ENCODE results near the gene PRAME. TPM values are rescaled to one million over a fixed set of nuclear protein-coding genes. Genes with fewer than 3 reads are reported as not detected.

The PRAME gene
- polyA plus RNA-seq, 1 donor = not detected

- Histone ChIP-seq H3K4me3 (ENCODE audit: low read length) (no peak overlapping the region), H3K9me3 (ENCODE audit: control insufficient read depth, low read depth, low read length) (no peaks in the 10 kb centered on the region), H3K27me3 (ENCODE audit: control insufficient read depth, insufficient read depth, low read length) (no peaks in the 10 kb centered on the region), H3K36me3 (ENCODE audit: control insufficient read depth, insufficient read depth, low read length) (no peaks in the 10 kb centered on the region), H3K27ac (ENCODE audit: low read length) (no peak overlapping the region), H3K4me1 (ENCODE audit: control insufficient read depth, insufficient read depth, low read length) (no peaks in the 10 kb centered on the region)
- no peak for DNase-seq
- no CpG with 5 or more reads among the region's 25 CpGs for WGBS (ENCODE audit: insufficient coverage, low lambda C conversion rate)
Observed at GRCh38 chr22:22558071-22558971, 744 bp downstream of the PRAME start.

- no peak overlapping the region for H3K27ac ChIP-seq (ENCODE audit: low read length)
- H3K27me3 ChIP-seq (ENCODE audit: control insufficient read depth, insufficient read depth, low read length) = no peaks in the 10 kb centered on the region
- H3K36me3 ChIP-seq (ENCODE audit: control insufficient read depth, insufficient read depth, low read length) = no peaks in the 10 kb centered on the region
- H3K4me3 ChIP-seq (ENCODE audit: low read length) = no peak overlapping the region
- no peaks in the 10 kb centered on the region for H3K9me3 ChIP-seq (ENCODE audit: control insufficient read depth, low read depth, low read length)
- no peak for DNase-seq
- no peaks in the 10 kb centered on the region for H3K4me1 ChIP-seq (ENCODE audit: control insufficient read depth, insufficient read depth, low read length)
- WGBS (ENCODE audit: insufficient coverage, low lambda C conversion rate) = no CpG with 5 or more reads among the region's 38 CpGs
Observed at GRCh38 chr22:22556995-22557925, 1.8 kb downstream of the PRAME start.

- Histone ChIP-seq H3K27me3 (ENCODE audit: control insufficient read depth, insufficient read depth, low read length) (no peaks in the 10 kb centered on the region), H3K36me3 (ENCODE audit: control insufficient read depth, insufficient read depth, low read length) (no peaks in the 10 kb centered on the region), H3K4me1 (ENCODE audit: control insufficient read depth, insufficient read depth, low read length) (no peaks in the 10 kb centered on the region), H3K9me3 (ENCODE audit: control insufficient read depth, low read depth, low read length) (no peaks in the 10 kb centered on the region), H3K27ac (ENCODE audit: low read length) (no peak overlapping the region), H3K4me3 (ENCODE audit: low read length) (no peak overlapping the region)
- 100% methylated on average over 2 of the region's 14 CpGs for WGBS (ENCODE audit: insufficient coverage, low lambda C conversion rate)
- no peak for DNase-seq
Observed at GRCh38 chr22:22556578-22556977, 2.5 kb downstream of the PRAME start.

GRCh38 chr22:22555596-22555995, 3.5 kb downstream of the PRAME start:
- no peaks in the 10 kb centered on the region for H3K36me3 ChIP-seq (ENCODE audit: control insufficient read depth, insufficient read depth, low read length)
- H3K9me3 ChIP-seq (ENCODE audit: control insufficient read depth, low read depth, low read length) = no peaks in the 10 kb centered on the region
- no peak for DNase-seq
- no CpG with 5 or more reads among the region's 9 CpGs for WGBS (ENCODE audit: insufficient coverage, low lambda C conversion rate)
- H3K4me1 ChIP-seq (ENCODE audit: control insufficient read depth, insufficient read depth, low read length) = no peaks in the 10 kb centered on the region
- H3K27ac ChIP-seq (ENCODE audit: low read length) = no peak overlapping the region
- H3K27me3 ChIP-seq (ENCODE audit: control insufficient read depth, insufficient read depth, low read length) = no peaks in the 10 kb centered on the region
- no peak overlapping the region for H3K4me3 ChIP-seq (ENCODE audit: low read length)

- no CpG with 5 or more reads among the region's 4 CpGs for WGBS (ENCODE audit: insufficient coverage, low lambda C conversion rate)
- Histone ChIP-seq H3K9me3 (ENCODE audit: control insufficient read depth, low read depth, low read length) (no peaks in the 10 kb centered on the region), H3K4me3 (ENCODE audit: low read length) (no peak overlapping the region), H3K27ac (ENCODE audit: low read length) (no peak overlapping the region), H3K4me1 (ENCODE audit: control insufficient read depth, insufficient read depth, low read length) (no peaks in the 10 kb centered on the region), H3K27me3 (ENCODE audit: control insufficient read depth, insufficient read depth, low read length) (no peaks in the 10 kb centered on the region), H3K36me3 (ENCODE audit: control insufficient read depth, insufficient read depth, low read length) (no peaks in the 10 kb centered on the region)
- DNase-seq = no peak
Observed at GRCh38 chr22:22554587-22555284, 4.3 kb downstream of the PRAME start.

GRCh38 chr22:22553735-22554586, 5.1 kb downstream of the PRAME start:
- Histone ChIP-seq H3K4me3 (ENCODE audit: low read length) (no peak overlapping the region), H3K27me3 (ENCODE audit: control insufficient read depth, insufficient read depth, low read length) (peaks cover under 1% of the 10 kb centered on the region), H3K27ac (ENCODE audit: low read length) (no peak overlapping the region), H3K9me3 (ENCODE audit: control insufficient read depth, low read depth, low read length) (no peaks in the 10 kb centered on the region), H3K36me3 (ENCODE audit: control insufficient read depth, insufficient read depth, low read length) (no peaks in the 10 kb centered on the region), H3K4me1 (ENCODE audit: control insufficient read depth, insufficient read depth, low read length) (no peaks in the 10 kb centered on the region)
- WGBS (ENCODE audit: insufficient coverage, low lambda C conversion rate) = 40% methylated on average over 1 of the region's 8 CpGs
- DNase-seq = no peak

- peaks cover 8% of the 10 kb centered on the region for H3K27me3 ChIP-seq (ENCODE audit: control insufficient read depth, insufficient read depth, low read length)
- H3K27ac ChIP-seq (ENCODE audit: low read length) = no peak overlapping the region
- no peaks in the 10 kb centered on the region for H3K9me3 ChIP-seq (ENCODE audit: control insufficient read depth, low read depth, low read length)
- H3K4me1 ChIP-seq (ENCODE audit: control insufficient read depth, insufficient read depth, low read length) = no peaks in the 10 kb centered on the region
- H3K4me3 ChIP-seq (ENCODE audit: low read length) = no peak overlapping the region
- H3K36me3 ChIP-seq (ENCODE audit: control insufficient read depth, insufficient read depth, low read length) = no peaks in the 10 kb centered on the region
- no peak for DNase-seq
- 80% methylated on average over 1 of the region's 1 CpG for WGBS (ENCODE audit: insufficient coverage, low lambda C conversion rate)
Observed at GRCh38 chr22:22553141-22553540, 5.9 kb downstream of the PRAME start.

GRCh38 chr22:22552630-22553029, 6.4 kb downstream of the PRAME start:
- Histone ChIP-seq H3K27ac (ENCODE audit: low read length) (no peak overlapping the region), H3K4me3 (ENCODE audit: low read length) (no peak overlapping the region), H3K36me3 (ENCODE audit: control insufficient read depth, insufficient read depth, low read length) (no peaks in the 10 kb centered on the region), H3K9me3 (ENCODE audit: control insufficient read depth, low read depth, low read length) (no peaks in the 10 kb centered on the region), H3K4me1 (ENCODE audit: control insufficient read depth, insufficient read depth, low read length) (no peaks in the 10 kb centered on the region), H3K27me3 (ENCODE audit: control insufficient read depth, insufficient read depth, low read length) (peaks cover 8% of the 10 kb centered on the region)
- no CpG with 5 or more reads among the region's 4 CpGs for WGBS (ENCODE audit: insufficient coverage, low lambda C conversion rate)
- no peak for DNase-seq

GRCh38 chr22:22550789-22551434, 8.2 kb downstream of the PRAME start:
- no peaks in the 10 kb centered on the region for H3K9me3 ChIP-seq (ENCODE audit: control insufficient read depth, low read depth, low read length)
- H3K4me3 ChIP-seq (ENCODE audit: low read length) = no peak overlapping the region
- WGBS (ENCODE audit: insufficient coverage, low lambda C conversion rate) = no CpG with 5 or more reads among the region's 8 CpGs
- peaks cover 8% of the 10 kb centered on the region for H3K27me3 ChIP-seq (ENCODE audit: control insufficient read depth, insufficient read depth, low read length)
- no peaks in the 10 kb centered on the region for H3K4me1 ChIP-seq (ENCODE audit: control insufficient read depth, insufficient read depth, low read length)
- no peaks in the 10 kb centered on the region for H3K36me3 ChIP-seq (ENCODE audit: control insufficient read depth, insufficient read depth, low read length)
- H3K27ac ChIP-seq (ENCODE audit: low read length) = no peak overlapping the region
- no peak for DNase-seq

All from large intestine (tissue), 3 donors.